Erythroblast (primary cell): ENCODE measurements around the gene LIN7A.

Experiments
- GATA1 ChIP-seq: IDR thresholded peaks from 2 replicates; pipeline ENCODE4 v1.6.1; 2011; ENCODE audit warnings: low read depth, mild to moderate bottlenecking, control low read depth, low read length, moderate library complexity
- POLR2A ChIP-seq: IDR thresholded peaks from 2 replicates; pipeline ENCODE4 v1.6.1; 2011; ENCODE audit warnings: mild to moderate bottlenecking, low read length

DNA sequence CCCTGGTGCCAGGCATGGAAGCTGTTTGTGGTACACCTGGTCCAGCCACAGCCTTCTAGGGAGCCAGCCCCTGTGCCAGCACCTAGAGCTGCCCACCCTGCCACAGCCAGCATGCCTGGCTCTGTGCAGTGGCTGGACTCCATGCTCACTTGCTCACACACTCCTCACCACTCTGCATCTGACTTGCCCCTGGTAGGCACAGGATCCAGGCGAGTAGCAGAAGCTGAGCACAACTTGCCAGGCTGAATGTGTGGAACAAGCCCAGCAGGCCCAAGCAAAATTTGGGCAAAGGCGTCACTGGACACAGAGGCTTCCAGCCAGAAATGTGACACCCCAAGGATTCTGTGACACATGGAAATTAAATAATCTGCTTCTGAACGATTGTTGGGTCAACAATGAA is 114.3 kb downstream of the LIN7A start:
- TF ChIP-seq POLR2A (no peak), GATA1 (no peak)
